PC-3 (cell line): ENCODE data around the gene CAMK2A. TPM values are rescaled to one million over a fixed set of nuclear protein-coding genes. Genes with fewer than 3 reads are reported as not detected.

ENCODE experiments used
- ATAC-seq: fragments of 200-7000 bp; cut with Tn5 transposase; 2 replicates; pipeline ENCODE4 v1.9.1; 2020; ENCODE audit warnings: mild to moderate bottlenecking, moderate library complexity
- BruUV-seq: library from RNA; stranded (reverse); fragments of 400-500 nt; replicated peaks from 2 replicates; lab custom pipeline; 2021; lab: Mats Ljungman, UMichigan
- CTCF ChIA-PET: fragments of 300-600 bp; sonication (Branson Sonifier 250); formaldehyde crosslinking; loops from one replicate; lab custom pipeline; 2022; ENCODE audit warnings: antibody characterized with exemption; lab: Charles Lee
- POLR2A ChIA-PET: fragments of 300-600 bp; sonication (Branson Sonifier 250); formaldehyde crosslinking; loops from one replicate; lab custom pipeline; 2022; ENCODE audit warnings: antibody characterized with exemption; ENCODE audit not compliant: unreplicated experiment; lab: Charles Lee
- DNase-seq: peaks from one replicate; pipeline ENCODE4 v3.0.0-alpha.2; 2015
- H2AFZ ChIP-seq: fragments of 300-600 bp; sonication (generic); 2 replicates; pipeline ENCODE4 v1.6.0; 2016; ENCODE audit warnings: antibody characterized with exemption, low read length
- H3F3A ChIP-seq: fragments of 300-600 bp; sonication (generic); one replicate; pipeline ENCODE4 v1.6.0; 2017; ENCODE audit warnings: antibody characterized with exemption, low read length, control low read depth, mild to moderate bottlenecking; ENCODE audit not compliant: unreplicated experiment
- H3K27ac ChIP-seq: fragments of 300-600 bp; sonication (generic); 2 replicates; pipeline ENCODE4 v1.5.1; 2016; ENCODE audit warnings: mild to moderate bottlenecking, low read length
- H3K27me3 ChIP-seq: fragments of 300-600 bp; sonication (generic); 2 replicates; pipeline ENCODE4 v1.6.1; 2016; ENCODE audit warnings: low read length, mixed read lengths
- H3K36me3 ChIP-seq: fragments of 300-600 bp; sonication (generic); 2 replicates; pipeline ENCODE4 v1.6.1; 2016; ENCODE audit warnings: low read depth, mixed run types, low read length, mixed read lengths
- H3K4me1 ChIP-seq: fragments of 300-600 bp; sonication (generic); 2 replicates; pipeline ENCODE4 v1.5.1; 2016; ENCODE audit warnings: low read length; ENCODE audit not compliant: insufficient read depth
- H3K4me2 ChIP-seq: fragments of 300-600 bp; sonication (generic); 2 replicates; pipeline ENCODE4 v1.6.0; 2016; ENCODE audit warnings: low read length
- H3K4me3 ChIP-seq: fragments of 300-600 bp; sonication (generic); 2 replicates; pipeline ENCODE4 v1.5.1; 2016; ENCODE audit warnings: mild to moderate bottlenecking, low read length, mixed read lengths
- H3K79me2 ChIP-seq: fragments of 300-600 bp; sonication (generic); 2 replicates; pipeline ENCODE4 v1.6.1; 2017; ENCODE audit warnings: low read length, mixed read lengths
- H3K9ac ChIP-seq: fragments of 300-600 bp; sonication (generic); 2 replicates; pipeline ENCODE4 v1.6.0; 2016; ENCODE audit warnings: mild to moderate bottlenecking, low read length
- H3K9me2 ChIP-seq: fragments of 300-600 bp; sonication (generic); replicated peaks from 2 replicates; pipeline ENCODE4 v1.6.1; 2016; ENCODE audit warnings: mixed run types, low read length, mixed read lengths
- H3K9me3 ChIP-seq: fragments of 300-600 bp; sonication (generic); 2 replicates; pipeline ENCODE4 v1.6.1; 2016; ENCODE audit warnings: low read length, mixed read lengths
- H4K20me1 ChIP-seq: fragments of 300-600 bp; sonication (generic); 2 replicates; pipeline ENCODE4 v1.6.1; 2016; ENCODE audit warnings: low read length, mixed read lengths
- CTCF ChIP-seq: fragments of 300-600 bp; sonication (generic); conservative IDR thresholded peaks from 2 replicates; pipeline ENCODE4 v1.5.1; 2017; ENCODE audit warnings: antibody characterized with exemption, low read depth, mild to moderate bottlenecking, low read length
- EZH2 ChIP-seq: fragments of 300-600 bp; sonication (generic); IDR thresholded peaks from one replicate; pipeline ENCODE4 v1.6.1; 2017; ENCODE audit warnings: antibody characterized with exemption, mild to moderate bottlenecking, low read length; ENCODE audit not compliant: unreplicated experiment
- EZH2phosphoT487 ChIP-seq: fragments of 300-600 bp; sonication (generic); IDR thresholded peaks from 2 replicates; pipeline ENCODE4 v1.6.1; 2018; ENCODE audit warnings: mild to moderate bottlenecking, antibody characterized with exemption, low read length, borderline replicate concordance
- intact Hi-C: fragments of 100-400 bp; cut with micrococcal nuclease; formaldehyde crosslinking; loops from 2 replicates; pipeline ENCODE4 v1.9.0; 2023
- total RNA-seq: library from RNA; depleted of rRNA; stranded (reverse); fragments of >200 nt; gene quantifications from 2 replicates; pipeline ENCODE4 v1.2.3, GENCODE V29; 2014; rRNA removed

CAMK2A gene
- total RNA-seq, 1 experiment from 2014 or later: 0.15 TPM

GRCh38 chr5:150172556-150172955 is 117.0 kb downstream of the CAMK2A start:
- Histone ChIP-seq H3K4me1 (no peaks in the 10 kb centered on the region), H3K27ac (no peak overlapping the region), H4K20me1 (no peaks in the 10 kb centered on the region), H3K36me3 (no peaks in the 10 kb centered on the region), H3F3A (no peaks in the 10 kb centered on the region), H3K79me2 (no peaks in the 10 kb centered on the region), H3K4me2 (no peak overlapping the region), H3K9me3 (no peaks in the 10 kb centered on the region), H3K4me3 (no peak overlapping the region), H3K9me2 (no peaks in the 10 kb centered on the region), H2AFZ (no peak overlapping the region), H3K27me3 (peaks cover 3% of the 10 kb centered on the region; the same call in 1 of the 2 replicates), H3K9ac (no peak overlapping the region)
- ChIA-PET POLR2A (no interaction called here), CTCF (interaction anchor here (0.7 kb wide), 1 partner anchor 505 kb away, joined by 3 read pairs; no protein-coding TSS in a partner anchor)
- TF ChIP-seq EZH2phosphoT487 (no peak), EZH2 (no peak), CTCF (no peak)
- no peak for DNase-seq
- intact Hi-C loops: no loop called here
- ATAC-seq: no peak
- BruUV-seq: no TSS peak

GRCh38 chr5:150172145-150172544 is 117.4 kb downstream of the CAMK2A start:
- H3K79me2 ChIP-seq: no peaks in the 10 kb centered on the region
- POLR2A ChIA-PET: no interaction called here
- no peak for ATAC-seq

More at GRCh38 chr5:150172145-150172544, 117.4 kb downstream of the CAMK2A start:
- Histone ChIP-seq H2AFZ (no peak overlapping the region), H3K27me3 (peaks cover 3% of the 10 kb centered on the region; the same call in 1 of the 2 replicates), H3K4me1 (no peaks in the 10 kb centered on the region), H3K27ac (no peak overlapping the region), H4K20me1 (no peaks in the 10 kb centered on the region), H3K9me2 (no peaks in the 10 kb centered on the region), H3K4me2 (no peak overlapping the region), H3K36me3 (no peaks in the 10 kb centered on the region), H3K9me3 (no peaks in the 10 kb centered on the region), H3K9ac (no peak overlapping the region), H3K4me3 (no peak overlapping the region), H3F3A (no peaks in the 10 kb centered on the region)
- no TSS peak for BruUV-seq
- no peak for DNase-seq
- no peak for TF ChIP-seq EZH2phosphoT487
- TF ChIP-seq CTCF: no peak
- TF ChIP-seq EZH2: no peak
- intact Hi-C loops: no loop called here
- CTCF ChIA-PET: interaction anchor here (0.7 kb wide), 2 partner anchors 23 to 505 kb away, joined by 3 read pairs; no protein-coding TSS in a partner anchor

Other genes with a start within 250 kb of the CAMK2A start
- gene CSF1R, start 203.2 kb downstream of the CAMK2A start, total RNA-seq: not detected in 2 replicates
- 0.12 and 0.66 TPM in 2 replicates for gene PDGFRB, start 133.9 kb downstream of the CAMK2A start, total RNA-seq
- gene CDX1, start 123.0 kb downstream of the CAMK2A start, total RNA-seq: not detected in 2 replicates
- gene SLC6A7, start 99.7 kb downstream of the CAMK2A start, total RNA-seq: 0.29 and 0.35 TPM in 2 replicates
- gene ARSI, start 13.1 kb upstream of the CAMK2A start, total RNA-seq: 5.9 and 6.3 TPM in 2 replicates
- gene TCOF1, start 67.9 kb upstream of the CAMK2A start, total RNA-seq: 113 and 149 TPM in 2 replicates
- gene CD74, start 123.1 kb upstream of the CAMK2A start, total RNA-seq: 0.22 and 0.52 TPM in 2 replicates
- gene RPS14, start 160.0 kb upstream of the CAMK2A start, total RNA-seq: 2,005 and 2,031 TPM in 2 replicates
- 42.6 and 46.1 TPM in 2 replicates for gene NDST1, start 218.4 kb upstream of the CAMK2A start, total RNA-seq